NB4 (cell line): ENCODE data around the gene E2F6.

Experiments
- DNase-seq: peaks from one replicate; pipeline ENCODE4 v3.0.0; 2010; ENCODE audit warnings: low read depth
- H3K4me3 ChIP-seq: one replicate; pipeline ENCODE4 v1.5.1; 2011; ENCODE audit warnings: mild to moderate bottlenecking, low read depth, low read length, moderate library complexity
- CTCF ChIP-seq: IDR thresholded peaks from one replicate; pipeline ENCODE4 v1.5.1; 2012; ENCODE audit warnings: low read depth, low read length
- MAX ChIP-seq: IDR thresholded peaks from 2 replicates; pipeline ENCODE4 v1.6.1; 2011; ENCODE audit warnings: low read depth, low read length
- MYC ChIP-seq: IDR thresholded peaks from 2 replicates; pipeline ENCODE4 v1.6.1; 2011; ENCODE audit warnings: low read depth, low read length
- POLR2A ChIP-seq: IDR thresholded peaks from 2 replicates; pipeline ENCODE4 v1.6.1; 2011; ENCODE audit warnings: mild to moderate bottlenecking; ENCODE audit not compliant: insufficient read length; ENCODE audit errors: extremely low read depth

E2F6 gene

GRCh38 chr2:11503354-11503927 is 37.5 kb upstream of the E2F6 start:
- DNase-seq, result no peak
- no peak overlapping the region for H3K4me3 ChIP-seq
- TF ChIP-seq CTCF (no peak), MAX (no peak), POLR2A (no peak), MYC (no peak)

GRCh38 chr2:11502740-11503292 is 36.9 kb upstream of the E2F6 start:
- H3K4me3 ChIP-seq, result no peak overlapping the region
- no peak for TF ChIP-seq MAX
- DNase-seq, result no peak

- TF ChIP-seq CTCF (no peak), MAX (no peak), POLR2A (no peak), MYC (no peak)
- no peak overlapping the region for H3K4me3 ChIP-seq
- DNase-seq, result no peak
These were observed 34.8 kb upstream of the E2F6 start for GRCh38 chr2:11500702-11501303.

- no peak for TF ChIP-seq MAX
- no peak for TF ChIP-seq MYC
- TF ChIP-seq POLR2A, result no peak
- TF ChIP-seq CTCF, result no peak
- no peak for DNase-seq
- H3K4me3 ChIP-seq, result no peak overlapping the region
These were observed 33.3 kb upstream of the E2F6 start for GRCh38 chr2:11499081-11499743.

- H3K4me3 ChIP-seq, result no peak overlapping the region
- DNase-seq, result no peak
- TF ChIP-seq MYC (no peak), MAX (no peak), CTCF (no peak), POLR2A (no peak)
These were observed 32.6 kb upstream of the E2F6 start for GRCh38 chr2:11498543-11499034.
